Mesenteric fat pad (tissue), 1 donor: ENCODE measurements around the gene HACD2. TPM values are rescaled to one million over a fixed set of nuclear protein-coding genes. Genes with fewer than 3 reads are reported as not detected.
A peak's percentile ranks its signal among the peaks of the same experiment; 100 is the strongest.
"Not testable (repeated sequence)": the region's sequence is repeated elsewhere in the genome, so short reads cannot be mapped to it uniquely, and the experiment has no call there.

ENCODE experiments used
- DNase-seq: peaks from one replicate; pipeline ENCODE4 v3.0.0-alpha.2; 2020; ENCODE audit warnings: low spot score
- total RNA-seq: library from RNA; stranded (reverse); fragmentation: NEBNext Ultra II Directional; extraction: Animal tissue kit (Norgen Biotek cat#: 25700); gene quantifications from one replicate; pipeline ENCODE4 v1.2.1, GENCODE V29; 2021
- donor health status: DM: yes; HTN: yes; CAD: no.

The HACD2 gene
- total RNA-seq, 1 donor from 2014 or later = 39.0 TPM

- not testable (repeated sequence) for DNase-seq
These were observed 97.8 kb downstream of the HACD2 start for GRCh38 chr3:123487063-123487462.

GRCh38 chr3:123486460-123486859 is 98.4 kb downstream of the HACD2 start:
- DNase-seq = no peak

- no peak for DNase-seq
These were observed 99.3 kb downstream of the HACD2 start for GRCh38 chr3:123485551-123485950.

- no peak for DNase-seq
These were observed 101.7 kb downstream of the HACD2 start for GRCh38 chr3:123483146-123483545.

- DNase-seq = no peak
These were observed 103.0 kb downstream of the HACD2 start for GRCh38 chr3:123481722-123482457.

- peak; percentile 80 for DNase-seq
These were observed 103.8 kb downstream of the HACD2 start for GRCh38 chr3:123481071-123481470.

GRCh38 chr3:123480428-123480827 is 104.4 kb downstream of the HACD2 start:
- no peak for DNase-seq

GRCh38 chr3:123479891-123480290 is 105.0 kb downstream of the HACD2 start:
- DNase-seq = no peak

GRCh38 chr3:123478314-123478713 is 106.5 kb downstream of the HACD2 start:
- DNase-seq = no peak

GRCh38 chr3:123476967-123477750 is 107.7 kb downstream of the HACD2 start:
- DNase-seq = no peak

GRCh38 chr3:123475786-123476185 is 109.1 kb downstream of the HACD2 start:
- DNase-seq = peak; percentile 74

GRCh38 chr3:123471106-123471505 is 113.7 kb downstream of the HACD2 start:
- DNase-seq = peak; percentile 60

GRCh38 chr3:123469323-123469995 is 115.4 kb downstream of the HACD2 start:
- DNase-seq = peak; percentile 82

GRCh38 chr3:123467046-123467445 is 117.8 kb downstream of the HACD2 start:
- DNase-seq = no peak

GRCh38 chr3:123464211-123464610 is 120.6 kb downstream of the HACD2 start:
- no peak for DNase-seq

GRCh38 chr3:123459862-123460261 is 125.0 kb downstream of the HACD2 start:
- no peak for DNase-seq

GRCh38 chr3:123458255-123458654 is 126.6 kb downstream of the HACD2 start:
- no peak for DNase-seq

GRCh38 chr3:123457841-123458240 is 127.0 kb downstream of the HACD2 start:
- DNase-seq = no peak

- no peak for DNase-seq
These were observed 131.2 kb downstream of the HACD2 start for GRCh38 chr3:123453675-123454074.

- DNase-seq = no peak
These were observed 133.7 kb downstream of the HACD2 start for GRCh38 chr3:123451186-123451585.

GRCh38 chr3:123449997-123450604 is 134.8 kb downstream of the HACD2 start:
- DNase-seq = no peak
